HT-29 (cell line): Measurements from ENCODE around the gene SUSD6. TPM values are rescaled to one million over a fixed set of nuclear protein-coding genes. Genes with fewer than 3 reads are reported as not detected.
"Not testable (repeated sequence)": the region's sequence is repeated elsewhere in the genome, so short reads cannot be mapped to it uniquely, and the experiment has no call there.

Experiments
- DNase-seq: peaks from one replicate; pipeline ENCODE4 v3.0.0-alpha.2; 2015; ENCODE audit warnings: low spot score
- total RNA-seq: library from RNA; depleted of rRNA; stranded (reverse); fragments of >200 nt; shearing (Covaris generic); gene quantifications from 2 replicates; pipeline ENCODE4 v1.2.3, GENCODE V29; 2014

Gene SUSD6
- total RNA-seq, 1 experiment from 2014 or later, result 10.9 TPM

DNA sequence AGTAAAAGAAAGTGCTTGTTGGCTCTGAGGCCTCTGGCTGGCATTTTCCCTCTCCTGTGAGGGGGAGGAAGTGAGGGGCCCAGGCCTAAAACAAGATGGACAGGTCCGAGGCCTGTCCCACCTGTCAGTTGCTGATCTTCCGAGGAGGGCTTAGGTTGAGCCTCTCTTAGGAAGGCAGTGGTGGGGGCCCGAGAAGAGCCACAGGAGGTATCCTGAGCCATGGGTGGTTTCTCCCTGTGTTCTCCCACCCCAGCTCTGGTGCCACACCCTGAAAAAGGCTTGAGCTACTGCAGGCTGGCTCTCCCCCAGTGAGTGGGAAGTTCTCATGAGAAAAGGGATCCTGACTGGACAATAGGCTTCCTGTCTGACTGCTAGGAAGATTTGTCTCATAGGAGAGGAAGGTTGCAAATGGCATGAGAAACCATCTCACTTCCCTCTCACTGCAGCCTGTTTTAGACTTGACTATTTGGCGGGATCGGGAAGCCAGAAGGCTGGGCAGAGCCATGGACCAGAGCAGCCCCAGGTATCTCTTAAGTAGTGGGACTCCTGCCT is 83.4 kb downstream of the SUSD6 start:
- no peak for DNase-seq

DNA sequence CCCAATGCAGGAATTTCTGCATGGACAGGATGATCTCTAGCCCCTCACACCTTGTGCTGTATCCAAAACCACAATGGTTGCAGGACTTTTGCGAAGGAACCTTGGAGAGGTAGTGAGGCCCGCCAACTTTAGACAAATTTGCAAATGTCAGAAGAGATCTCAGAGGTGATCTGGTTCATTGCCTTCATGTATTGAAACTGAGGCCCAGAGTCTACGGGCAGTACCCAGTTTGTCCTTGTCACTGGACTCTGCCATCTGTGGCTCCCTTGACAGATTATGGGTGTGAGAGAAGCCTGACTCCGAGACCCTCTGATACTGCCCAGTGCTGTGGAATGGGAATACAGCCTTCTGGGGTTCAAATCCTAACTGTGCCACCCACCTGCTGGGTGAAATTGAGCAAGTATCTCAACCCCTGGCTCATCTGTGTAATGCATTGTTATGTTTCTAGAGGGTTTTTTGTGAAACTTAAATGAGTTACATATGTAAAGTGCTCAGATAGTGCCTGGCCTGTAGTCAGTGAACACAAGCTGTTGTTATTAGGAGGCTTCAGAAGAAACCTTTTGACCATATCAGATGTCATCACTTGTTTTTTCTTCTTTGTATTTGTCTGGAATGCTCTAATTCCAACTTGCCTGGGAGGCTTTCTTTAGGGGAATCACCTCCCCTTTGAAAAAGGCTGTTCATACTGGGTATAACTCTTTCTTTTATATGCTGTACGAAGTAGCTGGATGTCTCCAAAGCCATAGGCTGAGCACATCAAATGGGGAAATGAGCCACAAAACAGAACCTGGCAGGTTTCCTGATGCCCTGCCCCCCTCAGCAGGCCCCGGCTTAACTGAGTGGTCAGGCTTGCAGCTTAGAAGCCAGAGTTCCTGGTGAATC is 84.2 kb downstream of the SUSD6 start:
- DNase-seq, result no peak

DNA sequence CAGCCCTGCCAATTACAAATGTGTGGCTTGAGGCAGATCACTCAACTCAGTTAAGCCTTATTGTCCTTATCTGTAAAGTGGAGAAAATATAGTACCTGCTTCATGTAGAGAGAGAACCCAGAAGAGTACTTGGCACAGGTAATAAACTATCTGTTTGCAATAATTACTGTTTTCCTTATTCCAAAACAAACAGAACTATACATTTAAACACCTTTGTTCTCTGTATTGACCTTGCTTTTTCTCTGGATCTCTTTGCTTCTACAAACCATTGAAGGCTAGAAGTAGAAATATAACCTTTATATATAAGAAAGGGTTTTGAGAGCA is 84.8 kb downstream of the SUSD6 start:
- DNase-seq, result no peak

DNA sequence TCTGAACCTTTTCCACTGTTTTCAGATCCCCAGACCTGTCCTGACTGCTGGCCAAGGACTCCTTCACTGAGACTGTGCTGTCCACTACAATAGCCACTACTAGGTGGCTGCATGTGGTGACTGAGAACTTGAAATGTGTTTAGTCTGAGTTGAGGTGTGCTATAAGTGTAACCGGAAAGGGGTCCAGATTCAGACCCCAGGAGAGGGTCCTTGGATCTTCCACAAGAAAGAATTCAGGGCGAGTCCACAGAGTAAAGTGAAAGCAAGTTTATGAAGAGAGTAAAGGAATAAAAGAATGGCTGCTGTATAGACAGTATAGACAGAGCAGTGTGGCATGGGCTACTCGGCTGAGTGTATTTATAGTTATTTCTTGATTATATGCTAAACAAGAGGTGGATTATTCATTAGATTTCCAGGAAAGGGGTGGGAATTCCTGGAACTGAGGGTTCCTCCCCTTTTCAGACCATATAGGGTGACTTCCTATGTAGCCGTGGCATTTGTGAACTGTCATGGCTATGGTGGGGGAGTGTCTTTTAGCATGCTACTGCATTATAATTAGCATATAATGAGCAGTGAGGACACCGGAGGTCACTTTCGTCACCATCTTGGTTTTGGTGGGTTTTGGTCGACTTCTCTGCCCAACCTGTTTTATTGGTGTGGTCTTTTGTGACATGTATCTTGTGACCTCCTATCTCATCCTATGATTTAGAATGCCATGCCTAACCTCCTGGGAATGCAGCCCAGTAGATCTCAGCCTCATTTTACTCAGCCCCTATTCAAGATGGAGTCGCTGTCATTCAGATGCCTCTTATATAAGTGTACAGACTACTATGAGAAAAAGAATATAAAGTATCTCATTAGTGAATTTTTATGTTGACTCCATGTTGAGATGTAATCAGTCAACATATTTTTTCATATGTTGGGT is 85.5 kb downstream of the SUSD6 start:
- no peak for DNase-seq

DNA sequence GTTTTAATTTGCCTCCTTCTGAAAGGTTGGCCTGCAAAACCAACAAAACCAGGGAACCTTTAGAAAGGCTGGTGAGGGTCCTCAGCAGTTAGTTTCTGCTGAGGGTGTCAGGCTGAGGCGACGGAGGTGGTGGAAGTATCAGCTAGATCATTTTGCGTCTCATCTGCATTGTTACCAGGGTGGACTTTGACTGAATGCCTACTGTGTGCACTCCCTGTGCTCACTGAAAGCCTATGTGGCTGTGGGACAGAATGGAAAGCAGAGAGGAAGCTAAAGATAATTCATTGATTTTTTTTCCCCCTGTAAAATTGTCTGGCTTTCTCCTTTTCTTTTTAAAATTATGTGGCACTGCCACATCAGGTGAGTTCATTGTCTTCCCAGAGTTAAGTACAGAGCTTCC is 87.2 kb downstream of the SUSD6 start:
- no peak for DNase-seq

DNA sequence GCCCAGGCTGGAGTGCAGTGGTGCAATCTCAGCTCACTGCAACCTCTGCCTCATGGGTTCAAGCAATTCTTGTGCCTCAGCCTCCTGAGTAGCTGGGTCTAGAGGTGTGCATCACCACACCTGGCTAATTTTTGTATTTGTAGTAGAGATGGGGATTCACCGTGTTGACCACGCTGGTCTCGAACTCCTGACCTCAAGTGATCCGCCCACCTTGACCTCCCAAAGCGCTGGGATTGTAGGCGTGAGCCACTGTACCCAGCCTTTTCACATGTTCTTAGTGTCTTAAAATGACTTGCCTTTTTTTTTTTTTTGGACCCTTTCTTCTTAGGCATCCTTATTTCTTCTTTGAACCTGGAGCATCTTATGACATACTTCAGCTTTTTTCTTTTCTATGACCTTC is 87.8 kb downstream of the SUSD6 start:
- not testable (repeated sequence) for DNase-seq

DNA sequence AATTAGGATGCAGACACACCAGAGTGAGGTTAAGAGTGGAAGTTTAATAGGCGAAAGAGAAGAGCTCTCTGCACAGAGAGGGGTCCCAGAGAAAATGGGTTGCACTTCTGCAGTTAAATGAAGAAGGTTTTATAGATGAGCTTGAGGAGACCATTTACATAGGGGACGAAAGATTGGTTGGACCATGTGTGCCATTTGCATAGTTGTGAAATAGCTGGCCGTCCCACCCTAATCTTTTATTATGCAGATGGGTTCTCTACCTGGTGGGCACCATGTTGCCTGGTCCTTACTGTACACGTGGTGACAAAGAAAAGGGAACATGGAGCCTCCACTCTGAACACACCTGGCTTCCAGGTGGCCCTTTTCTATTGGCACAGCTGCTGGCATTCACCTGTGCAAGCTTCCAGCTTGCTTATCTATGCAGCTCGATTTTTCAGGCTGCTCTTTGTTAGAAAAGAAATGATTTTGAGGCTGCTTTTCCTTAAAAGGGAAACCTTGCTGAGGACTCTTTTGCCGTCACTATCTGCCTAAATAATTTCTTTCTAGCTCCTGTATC is 88.4 kb downstream of the SUSD6 start:
- DNase-seq, result no peak

DNA sequence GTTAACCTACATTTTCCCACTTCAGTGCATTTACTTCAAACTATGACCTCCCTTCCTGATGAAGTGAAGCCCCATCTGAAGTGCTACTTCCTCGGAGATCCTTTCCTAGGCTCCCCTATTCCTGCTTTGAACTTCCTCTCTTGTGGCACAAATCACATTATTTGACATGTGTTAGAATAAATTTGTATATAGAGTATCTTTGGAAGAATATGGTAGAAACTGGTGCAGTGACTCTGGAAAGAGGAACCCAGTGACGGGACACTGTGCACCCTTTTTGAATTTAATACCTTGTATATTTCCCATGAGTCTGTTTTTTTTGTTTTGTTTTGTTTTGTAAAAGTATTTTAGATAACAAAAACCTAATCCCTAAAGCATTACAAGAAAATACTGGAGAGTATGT is 89.2 kb downstream of the SUSD6 start:
- DNase-seq, result no peak

DNA sequence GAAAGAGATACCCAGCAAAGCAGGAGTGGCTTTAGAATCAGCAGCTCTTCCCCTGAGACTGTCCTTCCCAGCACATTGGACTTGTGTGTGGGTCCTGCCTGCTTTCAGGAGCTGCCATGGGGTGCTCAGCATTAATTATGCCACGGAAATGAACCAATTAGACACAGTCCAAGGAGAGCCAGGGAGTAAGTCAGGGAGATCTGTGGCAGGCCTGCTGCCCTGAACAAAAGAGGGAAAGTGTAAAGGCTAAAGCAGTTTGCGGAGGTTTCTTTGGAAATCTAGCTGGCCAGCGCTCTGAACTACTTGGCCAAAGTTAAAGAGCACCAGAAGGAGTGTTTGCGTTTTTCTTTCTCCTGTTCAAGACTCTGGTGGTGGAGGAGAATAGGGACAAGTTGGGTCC is 89.9 kb downstream of the SUSD6 start:
- no peak for DNase-seq

DNA sequence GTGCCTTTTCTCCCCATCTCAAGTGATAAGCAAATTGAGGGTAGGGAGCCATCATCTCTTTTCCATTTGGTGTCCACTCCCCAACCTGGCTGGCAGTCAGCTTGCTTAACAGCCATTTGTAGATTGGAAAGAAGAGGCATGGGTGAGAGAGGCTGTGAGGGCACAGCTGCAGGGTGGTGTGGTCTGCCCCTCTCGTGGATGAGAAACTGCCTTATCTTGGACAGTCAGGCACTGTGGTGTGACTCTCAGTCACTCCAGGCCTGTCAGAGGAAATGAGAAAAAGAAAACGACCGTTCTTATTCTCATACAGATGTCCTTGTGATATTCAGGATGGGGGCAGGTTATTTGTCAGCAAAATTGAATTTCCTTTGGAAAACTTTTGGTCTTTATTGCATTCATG is 90.5 kb downstream of the SUSD6 start:
- DNase-seq, result no peak

DNA sequence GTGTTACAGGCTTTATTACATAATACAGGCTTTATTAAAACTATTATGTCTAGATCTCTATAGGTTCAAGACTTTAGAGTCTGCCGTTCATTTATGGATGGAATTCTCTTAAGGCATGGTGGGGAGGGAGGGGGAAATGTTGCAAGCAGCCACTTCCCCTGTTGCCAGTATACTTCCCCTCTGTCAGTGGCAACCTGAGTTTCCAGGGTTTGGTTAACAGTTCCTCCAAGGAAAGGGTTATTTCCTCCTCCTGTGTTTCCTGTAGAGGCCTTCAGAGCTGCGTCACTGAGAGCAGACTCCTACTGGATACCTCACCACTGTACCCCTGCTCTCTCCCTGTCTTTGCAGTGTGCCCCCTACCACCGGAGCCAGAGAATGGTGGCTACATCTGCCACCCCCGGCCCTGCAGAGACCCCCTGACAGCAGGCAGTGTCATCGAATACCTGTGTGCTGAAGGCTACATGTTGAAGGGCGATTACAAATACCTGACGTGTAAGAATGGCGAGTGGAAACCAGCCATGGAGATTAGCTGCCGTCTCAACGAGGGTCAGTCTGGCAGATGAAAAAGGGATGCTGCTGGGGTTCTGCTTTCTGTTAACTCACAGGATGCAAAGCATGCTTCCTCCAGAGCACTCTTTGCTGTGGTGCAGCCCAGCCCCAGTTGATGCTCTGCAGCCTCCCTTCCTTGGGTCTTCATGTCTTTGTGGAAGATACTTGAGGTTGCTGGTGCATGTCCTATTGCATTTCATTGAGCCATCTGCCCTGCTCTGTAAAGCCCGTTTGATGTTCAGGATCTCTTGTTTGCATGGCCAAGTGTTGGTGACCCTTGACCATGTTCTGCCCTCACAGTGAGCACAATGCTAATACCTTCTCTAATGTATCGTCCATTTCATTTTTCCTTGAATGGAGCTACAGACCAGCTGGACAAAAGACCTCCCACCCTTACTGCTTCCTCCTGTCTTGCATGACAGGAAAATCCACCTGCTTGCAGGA is 91.9 kb downstream of the SUSD6 start:
- no peak for DNase-seq

DNA sequence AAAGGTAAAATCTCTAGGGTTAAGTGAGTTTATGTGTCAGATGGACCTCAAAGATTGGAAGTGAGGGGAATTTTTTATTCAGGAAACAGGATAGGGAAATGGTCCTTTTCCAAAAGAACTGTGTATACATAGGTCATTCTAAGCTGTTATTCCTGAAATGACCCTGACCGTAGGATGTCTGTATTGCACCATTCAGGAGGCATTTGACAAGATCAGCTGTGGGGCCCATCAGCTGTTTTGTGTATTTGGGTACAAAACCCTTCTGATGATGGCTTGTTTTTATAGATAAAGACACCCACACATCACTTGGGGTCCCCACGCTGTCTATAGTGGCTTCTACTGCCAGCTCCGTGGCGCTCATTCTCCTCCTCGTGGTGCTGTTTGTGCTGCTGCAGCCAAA is 92.9 kb downstream of the SUSD6 start:
- DNase-seq, result no peak

DNA sequence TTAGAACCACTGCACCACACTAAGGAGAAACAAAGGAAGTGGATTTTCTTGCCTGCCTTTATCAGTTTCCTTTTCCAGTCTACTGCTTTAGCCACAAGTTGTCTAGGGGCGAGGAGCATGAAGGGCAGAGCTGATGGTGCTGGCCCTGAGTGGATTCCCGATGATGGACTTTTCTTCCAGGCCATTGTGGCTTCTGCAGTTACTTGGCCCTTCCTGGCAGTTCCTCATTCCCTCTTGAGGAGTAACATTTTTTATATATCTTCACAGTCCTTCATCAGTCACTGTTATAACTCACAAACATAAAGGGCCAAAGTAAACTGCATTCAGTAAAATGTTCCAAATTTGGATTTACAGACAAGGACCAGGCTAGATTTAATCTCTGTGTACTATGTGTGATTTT is 94.3 kb downstream of the SUSD6 start:
- DNase-seq, result no peak

DNA sequence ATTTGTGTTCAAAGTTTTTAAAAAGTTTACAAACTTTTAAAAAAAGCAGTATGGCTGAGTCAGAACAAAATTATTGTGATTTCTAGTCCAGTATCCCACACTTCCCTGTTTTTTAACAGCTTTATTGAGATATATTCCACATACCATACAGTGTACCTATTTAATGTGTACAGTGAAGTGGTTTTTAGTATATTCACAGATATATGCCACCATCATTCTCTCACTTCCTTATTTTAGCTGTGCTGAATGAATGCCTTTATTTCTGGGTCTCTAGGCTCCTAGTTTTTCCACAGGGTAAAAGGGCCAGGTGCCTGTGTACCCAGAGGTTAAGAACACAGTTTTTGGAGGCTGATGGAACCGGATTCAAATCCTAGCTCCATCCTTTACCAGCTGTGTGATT is 96.7 kb downstream of the SUSD6 start:
- DNase-seq, result no peak

DNA sequence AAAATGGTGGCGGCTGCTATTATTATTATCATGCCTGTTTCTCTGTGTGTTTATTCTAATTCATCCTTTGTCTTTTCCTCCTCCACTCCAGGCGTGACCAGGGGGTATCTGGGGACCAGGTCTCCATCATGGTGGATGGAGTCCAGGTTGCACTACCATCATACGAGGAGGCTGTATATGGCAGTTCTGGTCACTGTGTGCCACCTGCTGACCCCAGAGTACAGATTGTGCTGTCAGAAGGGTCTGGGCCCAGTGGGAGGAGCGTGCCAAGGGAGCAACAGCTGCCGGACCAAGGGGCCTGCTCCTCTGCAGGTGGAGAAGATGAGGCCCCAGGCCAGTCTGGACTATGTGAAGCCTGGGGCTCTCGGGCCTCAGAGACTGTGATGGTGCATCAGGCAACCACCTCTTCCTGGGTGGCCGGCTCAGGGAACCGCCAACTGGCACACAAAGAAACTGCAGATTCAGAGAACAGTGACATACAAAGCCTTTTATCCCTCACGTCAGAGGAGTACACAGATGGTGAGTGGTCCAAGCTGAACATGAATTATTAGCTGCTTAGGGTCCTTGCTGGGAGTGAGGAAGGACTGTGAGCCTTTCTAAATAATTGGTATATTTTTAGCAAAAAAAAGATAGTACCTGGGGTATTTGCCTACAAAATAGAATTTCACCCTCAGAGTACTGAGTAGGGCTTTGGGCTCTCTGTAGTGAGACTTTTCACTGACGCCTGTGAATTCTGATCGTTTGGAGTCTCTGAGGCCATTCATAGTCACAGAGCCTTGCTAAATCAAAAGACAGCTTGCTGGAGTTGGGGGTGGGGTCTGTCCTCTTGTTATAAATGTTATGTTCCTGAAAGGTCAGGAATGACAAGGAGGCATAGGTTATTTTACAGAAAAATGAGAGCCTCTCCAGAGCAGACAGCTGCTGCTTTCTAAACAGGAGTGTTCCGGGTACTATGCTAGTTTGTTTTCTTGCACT is 97.5 kb downstream of the SUSD6 start:
- peak; percentile 38 for DNase-seq

DNA sequence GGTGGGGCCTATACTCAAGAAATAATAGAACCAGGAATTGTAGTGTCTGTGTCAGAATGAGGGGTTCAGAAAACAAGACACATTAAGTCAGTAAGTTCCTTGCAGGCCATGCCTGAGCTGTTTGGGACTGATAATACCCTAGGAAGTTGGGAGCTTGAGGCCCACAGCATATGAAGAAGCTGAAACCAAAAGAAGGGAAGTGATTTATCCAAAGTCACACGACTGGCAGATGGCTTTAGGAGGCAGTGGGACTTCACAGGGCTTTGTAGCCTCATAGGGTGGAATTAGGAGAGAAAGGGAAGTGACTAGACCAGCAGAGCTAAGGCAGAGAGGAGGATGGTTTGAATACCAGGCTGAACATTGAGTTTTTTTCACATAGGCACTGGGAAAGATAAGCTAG is 99.0 kb downstream of the SUSD6 start:
- DNase-seq, result no peak

DNA sequence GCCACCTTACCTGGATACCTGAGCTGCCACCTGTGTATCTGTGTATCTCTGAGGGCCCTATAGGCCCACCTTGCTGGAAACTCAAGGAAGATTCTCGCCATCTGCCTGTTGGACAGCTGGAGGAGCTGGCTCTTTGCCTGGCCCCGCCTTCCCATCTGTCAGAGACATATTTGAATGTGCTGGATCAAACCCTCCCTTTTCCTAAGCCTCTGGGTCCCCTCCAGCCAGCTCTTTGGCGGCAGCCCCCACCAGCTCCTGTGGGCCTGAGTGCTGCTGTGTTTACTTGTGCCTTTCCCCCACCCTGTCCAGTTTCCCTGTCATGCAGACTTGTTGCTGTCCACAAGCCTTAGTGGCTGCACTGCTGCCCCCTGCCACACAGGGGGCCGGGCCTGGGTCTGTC is 99.7 kb downstream of the SUSD6 start:
- no peak for DNase-seq

DNA sequence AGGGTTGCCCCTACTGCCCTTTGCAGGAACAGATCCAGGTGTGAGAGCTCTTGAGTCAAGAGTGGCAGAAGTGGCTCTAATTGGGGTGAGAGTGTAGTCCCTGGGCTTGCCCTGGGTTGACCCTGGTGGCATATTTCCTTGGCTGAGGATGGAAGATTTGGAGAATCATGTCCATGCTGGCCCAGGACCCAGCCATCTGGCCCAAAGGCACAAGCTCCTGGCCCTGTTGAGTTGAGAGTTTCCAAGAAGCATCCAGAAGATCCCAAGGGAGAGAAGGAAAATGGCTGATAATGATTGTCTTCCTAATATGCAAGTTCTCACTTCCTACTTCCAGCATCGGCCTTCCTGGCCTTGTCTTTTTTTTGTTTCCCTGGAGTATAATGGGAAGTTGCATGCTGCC is 100.1 kb downstream of the SUSD6 start:
- DNase-seq, result no peak

DNA sequence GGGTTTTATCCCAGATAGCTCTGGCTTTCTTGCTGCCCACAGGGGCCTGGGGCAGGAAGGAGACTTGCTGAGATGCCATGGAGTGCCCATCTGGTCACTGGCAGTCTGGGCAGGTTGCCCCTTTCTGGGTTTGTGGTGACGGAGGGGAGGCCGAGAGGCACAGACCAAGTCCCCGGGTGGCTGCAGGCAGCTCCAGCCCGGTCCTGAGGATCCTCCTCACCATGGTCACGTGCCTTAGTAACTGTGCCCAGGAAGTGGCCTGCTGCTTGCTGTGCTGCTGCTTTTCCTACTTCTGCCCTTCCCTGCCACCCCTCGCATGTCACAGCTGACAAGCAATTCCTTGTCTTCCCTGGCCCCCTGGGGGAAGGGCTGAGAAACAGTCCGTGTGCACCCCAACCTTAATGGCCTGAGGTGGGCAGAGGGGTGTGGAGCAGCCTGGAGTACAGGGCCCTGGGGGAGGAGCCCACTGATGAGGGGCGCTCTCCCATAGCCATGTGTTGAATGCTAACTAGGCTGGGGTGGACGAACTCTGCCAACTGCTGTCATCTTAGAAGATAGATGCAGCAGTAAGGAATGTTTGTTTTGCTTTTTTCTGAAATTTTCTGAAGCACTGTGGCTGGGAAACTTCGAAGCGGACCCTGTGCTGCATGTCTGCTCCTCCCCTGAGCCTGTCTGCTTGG is 100.6 kb downstream of the SUSD6 start:
- DNase-seq, result no peak
